ENCODE data around the gene TXNDC11. TPM values are rescaled to one million over a fixed set of nuclear protein-coding genes. Genes with fewer than 3 reads are reported as not detected.

TXNDC11 gene
- total RNA-seq, 6 experiments from 2014 or later: 43.2 to 63.3 (median 54.0) TPM

DNA sequence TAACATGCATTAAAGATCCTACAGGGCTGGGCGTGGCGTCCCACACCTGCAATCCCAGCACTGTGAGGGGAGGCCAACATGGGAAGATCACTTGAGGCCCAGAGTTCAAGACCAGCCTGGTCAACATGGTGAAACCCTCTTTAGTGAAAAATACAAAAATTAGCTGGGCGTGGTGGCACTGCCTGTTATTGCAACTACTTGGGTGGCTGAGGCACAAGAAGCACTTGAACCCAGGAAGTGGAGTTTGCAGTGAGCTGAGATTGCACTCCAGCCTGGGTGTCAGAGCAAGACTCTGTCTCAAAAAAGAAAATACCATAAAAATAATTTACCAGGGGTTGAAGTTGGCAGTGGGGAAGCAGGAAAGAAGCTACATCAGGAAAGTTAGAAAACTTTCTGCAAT lies 12.9 kb downstream of the TXNDC11 start:
- DNase-seq (no peak), ATAC-seq (no peak)
- H3K36me3 ChIP-seq: peaks cover 0 to 63% (median 11%) of the 10 kb centered on the region in 4 donors
- TF ChIP-seq POLR2A (IDR thresholded peaks at IDR 0.05): no peak
- TF ChIP-seq CTCF (IDR thresholded peaks at IDR 0.05): no peak
- H3K4me3 ChIP-seq: no peak overlapping the region
- 96% methylated on average over 3 of the region's 3 CpGs for WGBS (ENCODE audit: insufficient coverage, low coverage, low lambda C conversion rate, missing lambda C conversion rate)
- intact Hi-C loops (cut with DNase I): loop anchor here (10.0 kb wide), 1 partner anchor 65 kb away; the partner anchor contains the start of gene ZC3H7A (in 2 of the 2)
- H3K9me3 ChIP-seq: no peaks in the 10 kb centered on the region
- peaks cover 0 to 73% (median 28%) of the 10 kb centered on the region in 4 donors for H3K4me1 ChIP-seq
- no peak overlapping the region for H3K27ac ChIP-seq
- no peaks in the 10 kb centered on the region for H3K27me3 ChIP-seq

GRCh38 chr16:11727796-11728543 lies 14.7 kb downstream of the TXNDC11 start:
- TF ChIP-seq CTCF (IDR thresholded peaks at IDR 0.05) (no peak), POLR2A (IDR thresholded peaks at IDR 0.05) (no peak)
- Histone ChIP-seq H3K27me3 (no peaks in the 10 kb centered on the region), H3K36me3 (peaks cover 0 to 58% (median 14%) of the 10 kb centered on the region in 4 donors), H3K4me1 (peaks cover 0 to 73% (median 26%) of the 10 kb centered on the region in 4 donors), H3K4me3 (no peak overlapping the region), H3K27ac (peak overlapping the region in 2 of 3 donors; percentile 46 to 68), H3K9me3 (no peaks in the 10 kb centered on the region)
- no peak for DNase-seq
- ATAC-seq: peak; percentile 20 to 51 (median 51)
- intact Hi-C loops (cut with DNase I): loop anchor here in 1 of 2 donors (10.0 kb wide), 1 partner anchor 67 kb away; the partner anchor contains the start of gene ZC3H7A
- 29% methylated on average over 4 of the region's 4 CpGs for WGBS (ENCODE audit: insufficient coverage, low coverage, low lambda C conversion rate, missing lambda C conversion rate)

- 50% methylated on average over 8 of the region's 8 CpGs for WGBS (ENCODE audit: insufficient coverage, low coverage, low lambda C conversion rate, missing lambda C conversion rate)
- no peak for TF ChIP-seq POLR2A (IDR thresholded peaks at IDR 0.05)
- no peak for TF ChIP-seq CTCF (IDR thresholded peaks at IDR 0.05)
- Histone ChIP-seq H3K9me3 (no peaks in the 10 kb centered on the region), H3K4me1 (peaks cover 0 to 62% (median 23%) of the 10 kb centered on the region in 4 donors), H3K4me3 (no peak overlapping the region), H3K27ac (peak overlapping the region; percentile 56 to 77 (median 68)), H3K36me3 (peaks cover 0 to 51% (median 17%) of the 10 kb centered on the region in 4 donors), H3K27me3 (no peaks in the 10 kb centered on the region)
- DNase-seq (peak; percentile 39 to 74 (median 69)), ATAC-seq (peak; percentile 87 to 92 (median 88))
- intact Hi-C loops (cut with DNase I): loop anchor here in 1 of 2 donors (10.0 kb wide), 1 partner anchor 69 kb away; the partner anchor contains the start of gene ZC3H7A
Observed at GRCh38 chr16:11726008-11726407, 16.6 kb downstream of the TXNDC11 start.

GRCh38 chr16:11725457-11725856 lies 17.2 kb downstream of the TXNDC11 start:
- Histone ChIP-seq H3K27me3 (no peaks in the 10 kb centered on the region), H3K4me3 (no peak overlapping the region), H3K36me3 (peaks cover 0 to 51% (median 20%) of the 10 kb centered on the region in 4 donors), H3K4me1 (peaks cover 0 to 59% (median 23%) of the 10 kb centered on the region in 4 donors), H3K9me3 (no peaks in the 10 kb centered on the region), H3K27ac (peak overlapping the region; percentile 25 to 77 (median 68))
- TF ChIP-seq CTCF (IDR thresholded peaks at IDR 0.05) (no peak), POLR2A (IDR thresholded peaks at IDR 0.05) (no peak)
- intact Hi-C loops (cut with DNase I): loop anchor here in 1 of 2 donors (10.0 kb wide), 1 partner anchor 69 kb away; the partner anchor contains the start of gene ZC3H7A
- ATAC-seq (no peak), DNase-seq (no peak)
- 83% methylated on average over 1 of the region's 1 CpG for WGBS (ENCODE audit: insufficient coverage, low coverage, low lambda C conversion rate, missing lambda C conversion rate)
